NCI-H524 treated with DMSO at 0.1 percent for 48 hours (cell line): ENCODE results near the gene RAPGEF1.

Source experiments
- DNase-seq: peaks from one replicate; lab custom pipeline; 2025; lab: John Stamatoyannopoulos, UW

Gene RAPGEF1

GRCh38 chr9:131650254-131650653, 89.6 kb downstream of the RAPGEF1 start:
- DNase-seq, result no peak

GRCh38 chr9:131649646-131650045, 90.2 kb downstream of the RAPGEF1 start:
- DNase-seq, result no peak

- DNase-seq, result no peak
Measured at GRCh38 chr9:131645078-131645776, 94.6 kb downstream of the RAPGEF1 start.

- no peak for DNase-seq
Measured at GRCh38 chr9:131642496-131643083, 97.3 kb downstream of the RAPGEF1 start.

- no peak for DNase-seq
Measured at GRCh38 chr9:131641618-131642495, 98.0 kb downstream of the RAPGEF1 start.

- DNase-seq, result no peak
Measured at GRCh38 chr9:131640438-131641137, 99.3 kb downstream of the RAPGEF1 start.

GRCh38 chr9:131639769-131640437, 100.0 kb downstream of the RAPGEF1 start:
- no peak for DNase-seq

GRCh38 chr9:131636593-131636992, 103.3 kb downstream of the RAPGEF1 start:
- no peak for DNase-seq

- DNase-seq, result no peak
Measured at GRCh38 chr9:131635892-131636291, 104.0 kb downstream of the RAPGEF1 start.

GRCh38 chr9:131635285-131635684, 104.6 kb downstream of the RAPGEF1 start:
- no peak for DNase-seq

- DNase-seq, result no peak
Measured at GRCh38 chr9:131633491-131634031, 106.3 kb downstream of the RAPGEF1 start.

GRCh38 chr9:131631306-131631705, 108.6 kb downstream of the RAPGEF1 start:
- DNase-seq, result no peak

- DNase-seq, result no peak
Measured at GRCh38 chr9:131630205-131630831, 109.6 kb downstream of the RAPGEF1 start.

GRCh38 chr9:131629825-131630204, 110.1 kb downstream of the RAPGEF1 start:
- no peak for DNase-seq

- no peak for DNase-seq
Measured at GRCh38 chr9:131629226-131629500, 110.7 kb downstream of the RAPGEF1 start.

- DNase-seq, result no peak
Measured at GRCh38 chr9:131628459-131629225, 111.2 kb downstream of the RAPGEF1 start.

GRCh38 chr9:131627648-131628458, 112.0 kb downstream of the RAPGEF1 start:
- DNase-seq, result no peak

- no peak for DNase-seq
Measured at GRCh38 chr9:131627326-131627647, 112.6 kb downstream of the RAPGEF1 start.

- DNase-seq, result no peak
Measured at GRCh38 chr9:131625790-131626670, 113.8 kb downstream of the RAPGEF1 start.
